GM19397 (cell line): Measurements from ENCODE around the gene E2F1.

ENCODE experiments used
- ATAC-seq: cut with Tn5 transposase; IDR thresholded peaks from one replicate; pipeline ENCODE4 v1.9.1; 2021; ENCODE audit warnings: mild to moderate bottlenecking, moderate library complexity; ENCODE audit not compliant: unreplicated experiment

Gene E2F1

GRCh38 chr20:33687993-33688937 lies 2.1 kb upstream of the E2F1 start:
- ATAC-seq = no peak

GRCh38 chr20:33687370-33687915 lies 1.3 kb upstream of the E2F1 start:
- no peak for ATAC-seq

DNA sequence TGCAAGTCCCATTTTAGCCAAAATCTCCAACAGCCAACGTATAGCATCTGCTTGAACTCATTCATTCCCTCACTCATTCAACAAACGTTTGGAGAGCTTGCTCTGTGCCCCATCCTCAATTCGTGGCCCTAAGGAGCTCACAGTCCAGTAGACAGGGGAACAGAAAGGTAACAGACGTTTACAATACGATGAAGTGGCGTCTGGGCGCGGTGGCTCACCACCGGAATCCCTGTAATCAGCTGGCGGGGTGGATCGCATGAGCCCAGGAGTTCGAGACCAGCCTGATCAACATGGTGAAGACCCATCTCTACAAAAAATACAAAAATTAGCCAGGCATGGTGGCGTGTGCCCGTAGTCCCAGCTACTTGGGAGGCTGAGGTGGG lies 790 bp upstream of the E2F1 start:
- no peak for ATAC-seq

- ATAC-seq = peak; percentile 36
Measured at GRCh38 chr20:33685328-33686099, 671 bp downstream of the E2F1 start.

DNA sequence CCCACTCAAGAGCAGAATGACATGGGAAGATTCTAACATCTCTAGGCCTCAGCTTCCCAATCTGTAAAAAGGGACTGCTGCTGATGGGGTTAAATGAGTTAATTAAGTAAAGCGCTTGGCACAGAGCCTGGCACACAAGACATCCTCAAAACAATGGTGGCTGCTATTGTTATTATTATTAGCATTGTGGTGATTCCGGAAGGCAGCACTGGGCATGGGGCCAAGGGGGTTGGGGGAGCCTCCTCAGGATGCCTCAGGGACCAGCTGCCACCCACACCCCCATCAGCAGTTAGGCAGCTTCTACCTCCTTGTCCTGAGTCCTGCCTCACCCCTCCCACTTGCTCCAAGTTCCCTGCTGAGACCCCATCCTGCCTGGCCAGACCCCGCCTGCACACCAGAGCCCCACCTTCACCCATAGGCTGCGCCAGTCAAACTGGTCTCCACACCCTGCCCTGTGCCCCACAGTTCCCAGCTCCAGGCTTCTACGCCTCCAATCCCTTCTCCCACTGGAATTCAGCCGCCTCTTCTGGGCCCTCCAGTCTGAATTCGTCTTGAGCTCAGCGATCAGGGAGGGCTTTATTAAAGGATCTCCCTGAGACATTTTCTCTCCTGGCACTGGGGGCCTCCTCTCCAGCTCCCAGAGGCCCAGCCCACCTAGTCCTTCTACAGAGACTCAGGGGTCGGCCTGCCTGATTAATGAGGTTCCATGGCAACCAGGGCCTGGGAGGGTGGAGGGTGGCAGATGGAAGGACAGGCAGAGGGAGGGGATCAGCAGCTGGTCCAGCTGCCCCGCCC lies 1.5 kb downstream of the E2F1 start:
- ATAC-seq = no peak

DNA sequence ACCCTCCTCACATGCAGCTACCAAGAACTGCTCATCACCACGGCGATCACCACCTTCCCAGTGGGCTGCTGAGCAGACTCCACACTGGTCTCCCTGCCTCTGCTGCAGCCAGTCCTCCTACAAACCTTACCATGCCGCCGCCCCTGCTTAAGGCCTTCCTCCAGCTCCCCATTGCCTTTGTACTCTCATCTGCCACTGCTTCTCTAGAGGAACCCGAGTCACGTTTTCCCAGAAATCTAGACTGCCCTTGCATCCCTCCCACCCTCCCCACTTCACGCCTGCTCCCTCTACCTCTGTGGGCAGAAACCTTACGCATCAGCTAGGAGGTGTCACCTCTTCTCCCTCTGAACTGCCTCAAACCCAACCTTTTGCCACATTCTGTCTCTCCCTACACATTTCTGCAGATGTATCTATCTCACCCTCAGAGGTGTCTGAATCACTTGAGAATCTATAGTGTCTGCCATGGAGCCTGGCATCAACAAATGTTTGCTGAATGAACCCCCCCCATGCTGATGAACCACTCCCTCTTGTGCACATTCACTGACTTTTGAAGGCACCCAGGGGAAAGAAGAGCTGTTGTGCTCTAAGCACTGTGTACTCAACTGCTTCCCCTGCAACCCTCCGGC lies 4.3 kb downstream of the E2F1 start:
- ATAC-seq = no peak

- ATAC-seq = no peak
Measured at GRCh38 chr20:33681288-33681687, 4.9 kb downstream of the E2F1 start.

DNA sequence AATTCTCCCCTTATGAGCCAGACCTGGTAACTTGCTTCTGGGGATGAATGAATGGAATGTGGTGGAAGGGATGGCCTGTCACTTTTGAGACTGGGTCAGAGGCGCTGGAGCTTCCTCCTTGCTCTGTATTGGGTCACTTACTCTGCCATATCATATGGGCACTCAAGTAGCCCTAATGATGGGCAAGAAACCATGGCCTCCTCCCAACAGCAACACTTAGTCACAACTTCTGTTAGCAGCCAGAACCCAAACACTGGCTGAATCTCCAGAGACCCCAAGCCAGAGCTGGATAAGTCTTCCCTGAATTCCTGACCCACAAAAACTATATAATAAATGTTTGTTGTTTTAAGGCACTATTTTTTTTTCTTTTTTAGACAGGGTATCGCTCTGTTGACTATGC lies 5.5 kb downstream of the E2F1 start:
- ATAC-seq = no peak

DNA sequence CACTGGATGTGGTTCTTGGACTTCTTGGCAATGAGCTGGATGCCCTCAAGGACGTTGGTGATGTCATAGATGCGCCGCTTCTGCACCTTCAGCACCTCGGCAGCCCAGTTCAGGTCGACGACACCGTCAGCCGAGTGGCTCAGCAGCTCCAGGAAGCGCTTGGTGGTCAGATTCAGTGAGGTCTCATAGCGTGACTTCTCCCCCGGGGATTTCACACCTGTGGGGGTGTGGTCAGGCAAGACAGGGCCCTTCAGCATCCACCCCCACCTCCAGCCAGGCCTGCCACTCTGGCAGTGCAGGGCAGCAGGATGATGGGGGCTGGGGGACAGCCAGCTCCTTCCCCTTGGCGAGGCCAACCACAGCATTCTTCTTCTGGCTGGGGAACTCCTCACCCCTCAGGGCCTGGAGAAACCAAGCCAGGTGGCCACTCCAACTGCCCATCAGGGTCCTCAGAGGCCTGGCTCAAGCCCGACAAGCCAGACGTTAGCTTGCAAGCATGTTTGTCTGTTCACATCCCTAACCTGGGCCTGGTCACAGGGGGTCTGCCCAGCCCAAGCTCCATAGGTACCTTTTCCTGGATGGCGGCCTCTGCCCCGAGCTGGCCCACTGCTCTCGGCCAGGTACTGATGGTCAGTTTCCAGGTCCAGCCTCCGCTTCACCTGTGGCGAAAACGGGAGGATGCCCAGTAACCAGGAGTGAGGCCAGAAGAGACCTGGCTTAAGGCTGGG lies 6.3 kb downstream of the E2F1 start:
- ATAC-seq = peak; percentile 48

DNA sequence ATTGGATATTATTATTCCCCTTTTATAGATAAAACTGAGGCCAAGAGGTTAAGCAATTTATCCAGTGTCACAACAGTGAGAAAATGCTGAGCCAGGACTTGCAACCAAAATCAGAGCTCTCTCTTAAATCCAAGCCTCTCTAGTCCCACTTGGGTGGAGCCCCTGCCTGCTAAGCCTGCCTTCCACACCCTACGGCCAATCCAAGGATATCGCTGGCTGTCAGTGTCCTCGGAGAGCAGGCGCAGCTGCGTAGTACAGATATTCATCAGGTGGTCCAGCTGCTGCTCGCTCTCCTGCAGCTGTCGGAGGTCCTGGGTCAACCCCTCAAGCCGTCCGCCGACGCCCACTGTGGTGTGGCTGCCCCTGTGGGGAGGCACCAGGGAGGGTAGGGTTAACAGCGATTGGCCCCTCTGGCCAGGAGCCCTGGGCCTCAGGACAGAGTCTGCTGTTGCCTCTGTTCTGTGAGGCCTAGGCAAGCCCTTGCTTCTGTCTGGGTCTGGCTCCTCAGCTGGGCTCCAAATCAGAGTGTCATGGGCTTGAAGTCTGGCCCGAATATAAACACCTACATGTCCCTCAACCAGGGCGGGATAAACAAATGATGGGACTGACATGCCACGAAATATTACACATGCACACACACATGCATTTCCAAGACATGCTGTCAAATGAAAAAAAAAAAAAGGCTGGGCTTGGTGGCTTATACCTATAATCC lies 8.0 kb downstream of the E2F1 start:
- ATAC-seq = no peak

GRCh38 chr20:33676652-33677645 lies 9.2 kb downstream of the E2F1 start:
- ATAC-seq = no peak

DNA sequence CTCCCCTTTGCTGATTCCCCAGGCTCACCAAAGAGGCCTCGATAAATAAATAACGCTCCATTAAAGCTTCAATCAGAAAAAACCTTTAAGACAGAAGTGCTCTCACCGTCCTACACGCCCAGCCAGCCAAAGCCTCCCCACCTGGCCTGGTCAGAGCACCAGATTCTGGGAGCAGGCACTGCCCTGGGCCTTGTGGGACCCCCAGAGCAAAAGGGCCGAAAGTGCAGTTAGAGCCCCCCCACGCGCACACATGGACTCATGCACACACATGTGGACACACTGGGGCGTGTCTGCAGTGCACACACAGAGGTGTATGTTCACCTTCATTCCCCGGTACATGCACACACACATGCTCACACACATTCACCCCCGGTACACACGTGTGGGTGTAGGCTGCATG lies 10.1 kb downstream of the E2F1 start:
- ATAC-seq = no peak

DNA sequence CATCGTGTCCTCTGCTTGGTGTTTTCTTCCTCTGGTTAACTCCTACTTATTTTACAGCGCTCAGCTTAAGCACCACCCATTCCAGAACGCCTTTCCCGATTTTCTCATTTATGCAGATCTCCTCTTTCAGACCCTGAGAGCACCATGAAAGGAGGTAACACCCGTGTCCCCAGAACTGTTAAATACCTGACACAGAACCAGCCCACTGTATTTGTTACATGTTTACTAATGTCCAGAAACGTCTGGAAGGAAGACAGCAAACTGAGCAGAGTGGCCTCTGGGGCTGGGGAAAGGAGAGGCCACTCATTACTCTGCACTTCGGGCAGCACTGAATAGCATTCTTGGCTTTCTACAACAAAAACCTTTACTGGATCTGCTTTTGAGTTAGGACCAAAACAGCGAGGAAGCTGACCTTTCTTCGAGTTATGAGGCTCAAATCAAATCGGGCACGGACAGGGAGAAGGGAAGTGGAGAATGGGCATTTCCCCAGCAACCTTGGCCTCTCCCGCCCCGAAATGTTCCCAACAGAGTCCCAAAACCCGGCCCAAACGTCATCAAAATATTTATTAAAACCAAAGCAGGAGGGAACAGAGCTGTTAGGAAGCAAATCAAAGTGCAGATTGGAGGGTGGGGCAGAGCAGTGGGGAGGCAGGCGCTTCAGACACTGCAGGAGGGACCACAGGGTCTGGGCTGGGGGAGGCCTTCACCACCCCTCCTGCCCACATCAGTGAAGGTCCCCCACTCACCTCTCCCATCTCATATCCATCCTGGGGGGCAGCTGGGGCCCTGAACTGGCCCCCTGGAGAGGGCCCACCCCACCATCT lies 10.8 kb downstream of the E2F1 start:
- no peak for ATAC-seq

- ATAC-seq = peak; percentile 60
Measured at GRCh38 chr20:33674294-33675135, 11.7 kb downstream of the E2F1 start, which contains the start of gene NECAB3. NECAB3 (minus strand) TSS chr20:33674428; CDS start chr20:33674352, 76 bp downstream.

GRCh38 chr20:33673410-33674293 lies 12.5 kb downstream of the E2F1 start:
- ATAC-seq = no peak
